IgD-negative memory B cell (primary cell): ENCODE measurements around the gene CAPN15. TPM values are rescaled to one million over a fixed set of nuclear protein-coding genes. Genes with fewer than 3 reads are reported as not detected.

Experiments
- H3K27ac Mint-ChIP-seq, 3 donors: one replicate each; pipeline ENCODE4 v1.8.0; 2020 to 2022; ENCODE audit warnings: mild to moderate bottlenecking in 3 of 3, mixed read lengths in 3 of 3, moderate library complexity in 1 of 3
- H3K27me3 Mint-ChIP-seq: one replicate; pipeline ENCODE4 v1.8.0; 2021; ENCODE audit warnings: mixed read lengths
- H3K36me3 Mint-ChIP-seq: one replicate; pipeline ENCODE4 v1.8.0; 2020; ENCODE audit warnings: mild to moderate bottlenecking, mixed read lengths
- H3K4me1 Mint-ChIP-seq, 3 donors: one replicate each; pipeline ENCODE4 v1.8.0; 2020 to 2022; ENCODE audit warnings: mixed read lengths in 3 of 3, mild to moderate bottlenecking in 1 of 3
- H3K4me3 Mint-ChIP-seq, 4 donors: one replicate each; pipeline ENCODE4 v1.8.0; 2020 to 2022; ENCODE audit warnings: mild to moderate bottlenecking in 4 of 4, mixed read lengths in 4 of 4, moderate library complexity in 3 of 4
- H3K9me3 Mint-ChIP-seq, 3 donors: one replicate each; pipeline ENCODE4 v1.8.0; 2020 to 2021; ENCODE audit warnings: mixed read lengths in 3 of 3, mild to moderate bottlenecking in 1 of 3
- polyA plus RNA-seq: library from polyadenylated mRNA; unstranded; fragments of 300-500 nt; fragmentation: Illumina TruSeq; gene quantifications from one replicate; pipeline ENCODE4 v1.2.3, GENCODE V29; 2021

The CAPN15 gene
- polyA plus RNA-seq, 1 donor from 2014 or later = 9.1 TPM

DNA sequence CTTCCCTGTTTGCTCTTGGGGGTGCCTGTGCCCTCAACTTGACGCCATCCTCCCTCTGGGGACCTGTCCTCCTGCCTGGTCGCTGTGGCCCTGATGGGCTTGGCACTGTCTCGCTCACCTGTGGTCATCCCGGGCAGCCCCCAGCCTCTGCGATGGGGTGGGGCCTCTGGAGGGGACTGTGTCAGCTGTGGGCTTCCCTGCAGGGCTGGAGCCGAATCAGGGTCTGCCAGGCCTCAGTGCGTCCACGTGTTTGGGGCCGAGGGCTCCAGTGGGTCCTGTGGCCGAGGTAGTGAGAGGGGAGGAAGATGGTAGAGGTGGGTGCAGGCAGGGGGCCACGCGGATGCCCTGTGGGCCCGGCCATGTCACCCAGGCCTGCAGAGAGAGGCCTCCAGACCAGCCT lies 50.3 kb downstream of the CAPN15 start:
- no peaks in the 10 kb centered on the region for H3K27me3 Mint-ChIP-seq
- no peaks in the 10 kb centered on the region for H3K36me3 Mint-ChIP-seq
- H3K9me3 Mint-ChIP-seq = no peaks in the 10 kb centered on the region
- no peak overlapping the region for H3K27ac Mint-ChIP-seq
- no peak overlapping the region for H3K4me3 Mint-ChIP-seq
- H3K4me1 Mint-ChIP-seq = peaks cover 0 to 3% (median 0%) of the 10 kb centered on the region in 3 donors

DNA sequence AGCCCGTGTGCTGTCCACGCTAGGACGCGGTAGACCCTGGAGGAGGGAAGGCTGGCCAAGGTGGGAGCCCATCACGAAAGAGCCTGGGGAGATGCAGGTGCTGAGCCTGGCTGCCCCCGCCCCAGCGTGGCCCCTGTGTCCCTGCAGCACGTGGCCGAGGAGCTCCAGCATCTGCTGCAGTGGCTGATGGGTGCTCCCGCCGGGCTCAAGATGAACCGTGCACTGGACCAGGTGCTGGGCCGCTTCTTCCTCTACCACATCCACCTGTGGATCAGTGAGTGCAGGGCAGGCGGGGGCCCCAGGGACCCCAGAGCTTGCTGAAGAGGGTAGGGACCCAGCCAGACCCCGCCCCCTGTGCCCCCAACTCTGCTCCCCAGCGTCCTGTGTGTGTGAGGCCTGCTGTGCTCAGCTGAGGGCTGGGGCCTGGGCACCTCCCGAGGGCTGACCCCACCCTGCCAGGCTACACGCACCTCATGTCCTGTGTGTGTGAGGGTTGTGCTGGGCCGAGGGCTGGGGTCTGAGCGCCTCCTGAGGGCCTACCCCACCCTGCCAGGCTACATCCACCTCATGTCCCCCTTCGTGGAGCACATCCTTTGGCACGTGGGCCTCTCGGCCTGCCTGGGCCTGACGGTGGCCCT lies 50.8 kb downstream of the CAPN15 start:
- Mint-ChIP-seq H3K27ac (no peak overlapping the region), H3K9me3 (no peaks in the 10 kb centered on the region), H3K27me3 (no peaks in the 10 kb centered on the region), H3K4me3 (peak overlapping the region in 1 of 4 donors; percentile 27), H3K4me1 (peaks cover 0 to 3% (median 0%) of the 10 kb centered on the region in 3 donors), H3K36me3 (no peaks in the 10 kb centered on the region)

DNA sequence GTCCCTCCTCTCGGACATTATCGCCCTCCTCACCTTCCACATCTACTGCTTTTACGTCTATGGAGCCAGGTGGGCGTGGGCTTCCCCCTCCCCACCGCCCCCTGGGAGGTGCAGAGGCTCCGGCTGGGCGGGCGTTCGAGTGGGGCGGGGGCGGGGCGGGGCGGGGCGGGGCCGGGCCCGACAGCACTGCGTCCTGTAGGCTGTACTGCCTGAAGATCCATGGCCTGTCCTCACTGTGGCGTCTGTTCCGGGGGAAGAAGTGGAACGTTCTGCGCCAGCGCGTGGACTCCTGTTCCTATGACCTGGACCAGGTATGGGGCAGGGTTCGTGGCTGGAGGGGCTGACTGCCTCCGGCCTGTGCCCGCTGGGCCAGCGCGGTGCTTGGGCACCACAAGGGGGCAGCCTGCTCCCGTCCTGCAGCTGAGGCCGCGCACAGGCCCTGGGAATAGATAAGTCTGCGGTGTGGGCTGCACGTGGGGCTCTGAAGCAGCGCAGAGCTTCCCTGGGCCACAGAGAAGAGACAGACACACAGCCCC lies 51.4 kb downstream of the CAPN15 start:
- Mint-ChIP-seq H3K27ac (peak overlapping the region in 1 of 3 donors; percentile 25), H3K4me1 (peaks cover 0 to 3% (median 0%) of the 10 kb centered on the region in 3 donors), H3K36me3 (no peaks in the 10 kb centered on the region), H3K27me3 (no peaks in the 10 kb centered on the region), H3K9me3 (no peaks in the 10 kb centered on the region), H3K4me3 (peak overlapping the region in 2 of 4 donors; percentile 30 to 45)

DNA sequence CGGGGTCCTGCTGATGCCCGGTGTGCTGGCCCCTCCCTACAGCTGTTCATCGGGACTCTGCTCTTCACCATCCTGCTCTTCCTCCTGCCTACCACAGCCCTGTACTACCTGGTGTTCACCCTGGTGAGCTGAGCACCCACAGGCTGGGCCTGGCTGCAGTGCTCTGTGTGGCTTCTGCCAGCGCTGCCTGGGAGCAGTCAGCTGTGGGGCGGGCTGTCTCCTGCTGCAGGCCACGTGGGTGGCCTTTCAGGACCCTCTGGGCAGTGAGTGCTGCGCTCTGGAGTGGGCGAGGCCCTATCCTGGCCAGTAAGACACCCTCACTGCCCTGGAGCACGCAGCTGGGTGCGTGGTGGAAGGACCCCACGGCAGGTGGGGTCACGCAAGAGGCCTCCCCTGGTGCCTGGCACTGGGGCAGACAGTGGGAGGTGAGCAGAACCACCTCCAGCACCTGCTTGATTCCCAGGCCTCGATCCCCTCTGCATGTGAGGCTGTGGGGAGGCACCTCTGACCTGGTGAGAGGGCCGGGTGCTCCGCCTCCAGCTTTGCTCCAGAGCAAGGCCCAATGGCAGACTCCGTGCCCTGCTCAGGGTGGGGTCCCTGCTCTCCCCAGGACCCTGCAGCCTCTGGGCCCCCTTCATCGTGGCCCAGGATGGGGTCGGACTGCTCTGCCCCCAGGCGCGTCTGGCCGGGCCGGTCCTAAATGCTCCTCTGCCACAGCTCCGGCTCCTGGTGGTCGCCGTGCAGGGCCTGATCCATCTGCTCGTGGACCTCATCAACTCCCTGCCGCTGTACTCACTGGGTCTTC lies 52.8 kb downstream of the CAPN15 start:
- Mint-ChIP-seq H3K9me3 (no peaks in the 10 kb centered on the region), H3K4me1 (peaks cover 0 to 3% (median 0%) of the 10 kb centered on the region in 3 donors), H3K27ac (no peak overlapping the region), H3K36me3 (no peaks in the 10 kb centered on the region), H3K27me3 (no peaks in the 10 kb centered on the region), H3K4me3 (no peak overlapping the region)

DNA sequence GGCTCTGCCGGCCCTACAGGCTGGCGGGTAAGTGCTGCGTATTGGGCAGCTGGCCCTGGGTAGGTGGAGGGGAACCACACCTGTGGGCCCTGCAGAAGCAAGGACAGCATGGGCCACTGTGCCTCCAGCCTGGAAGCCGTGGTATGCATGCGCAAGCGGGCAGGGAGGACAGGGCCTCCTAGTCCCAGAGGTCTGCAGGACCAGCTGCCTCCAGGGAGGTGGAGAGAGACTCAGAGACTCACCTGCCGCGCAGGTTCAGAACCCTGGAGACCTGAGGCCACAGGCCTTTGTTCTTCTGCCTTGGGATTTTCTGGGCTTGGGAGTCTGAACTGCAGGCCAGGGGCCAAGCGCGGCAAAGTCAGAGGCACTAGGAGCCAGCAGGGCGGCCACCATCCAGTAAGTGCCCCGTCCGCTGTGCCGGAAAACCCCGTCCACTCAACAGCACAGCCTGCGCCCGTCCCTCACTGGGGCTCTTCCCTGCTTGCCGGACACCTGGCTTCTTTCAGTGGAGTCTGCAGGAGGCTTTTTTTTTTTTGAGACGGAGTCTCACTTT lies 53.5 kb downstream of the CAPN15 start:
- Mint-ChIP-seq H3K9me3 (no peaks in the 10 kb centered on the region), H3K36me3 (no peaks in the 10 kb centered on the region)

DNA sequence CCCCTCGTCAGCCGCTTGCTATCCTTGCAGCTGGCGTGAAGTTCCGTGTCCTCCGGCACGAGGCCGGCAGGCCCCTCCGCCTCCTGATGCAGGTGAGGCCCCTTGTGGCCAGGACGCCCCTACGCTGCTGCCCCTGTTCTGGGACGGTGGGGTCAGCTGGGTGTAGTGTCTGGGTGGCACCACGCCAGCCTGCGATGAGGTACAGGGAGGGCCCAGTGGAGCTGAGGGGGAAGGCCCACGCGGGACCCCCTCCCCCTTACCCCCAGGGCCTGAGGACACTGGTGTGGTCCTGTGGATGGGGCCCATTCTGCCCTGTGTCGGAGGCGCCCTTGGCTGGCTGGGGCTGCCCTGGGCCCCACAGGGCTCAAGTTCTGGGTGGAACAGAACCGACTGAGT lies 54.7 kb downstream of the CAPN15 start:
- H3K4me1 Mint-ChIP-seq = peaks cover 0 to 3% (median 0%) of the 10 kb centered on the region in 3 donors
- H3K4me3 Mint-ChIP-seq = no peak overlapping the region
- H3K36me3 Mint-ChIP-seq = no peaks in the 10 kb centered on the region
- no peaks in the 10 kb centered on the region for H3K27me3 Mint-ChIP-seq
- H3K9me3 Mint-ChIP-seq = no peaks in the 10 kb centered on the region
- H3K27ac Mint-ChIP-seq = no peak overlapping the region

More for the DNA sequence above, 53.5 kb downstream of the CAPN15 start:
- no peak overlapping the region for H3K27ac Mint-ChIP-seq
- H3K4me1 Mint-ChIP-seq = peaks cover 0 to 3% (median 0%) of the 10 kb centered on the region in 3 donors
- H3K27me3 Mint-ChIP-seq = no peaks in the 10 kb centered on the region
- H3K4me3 Mint-ChIP-seq = no peak overlapping the region

DNA sequence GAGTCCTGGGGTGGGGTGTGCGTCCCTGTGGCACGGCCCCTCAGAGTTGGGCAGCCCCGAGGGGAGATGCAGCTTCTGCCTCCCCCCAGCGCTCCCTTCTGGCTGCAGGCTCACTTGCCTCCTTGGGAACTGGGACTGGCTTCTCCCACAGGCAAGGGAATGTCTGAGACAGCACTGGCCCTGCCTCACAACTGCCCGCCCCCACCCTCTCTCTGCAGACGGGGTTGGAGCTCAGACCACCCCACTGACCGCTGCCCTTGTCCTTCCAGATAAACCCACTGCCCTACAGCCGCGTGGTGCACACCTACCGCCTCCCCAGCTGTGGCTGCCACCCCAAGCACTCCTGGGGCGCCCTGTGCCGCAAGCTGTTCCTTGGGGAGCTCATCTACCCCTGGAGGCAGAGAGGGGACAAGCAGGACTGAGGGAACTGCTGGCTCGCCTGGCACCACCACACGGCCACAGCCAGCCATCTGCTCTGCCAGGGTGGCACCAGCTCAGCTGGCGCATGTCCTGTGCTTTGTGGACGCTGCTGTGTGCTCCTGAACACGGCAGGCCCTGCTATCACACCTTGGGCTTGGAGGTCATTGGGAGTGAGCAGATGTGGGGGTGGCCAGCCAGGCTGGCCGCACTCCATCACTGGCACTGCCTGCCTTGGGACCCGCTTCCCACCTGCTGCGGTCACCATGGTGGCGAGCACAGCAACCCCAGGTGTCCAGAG lies 55.3 kb downstream of the CAPN15 start:
- H3K27ac Mint-ChIP-seq = no peak overlapping the region

DNA sequence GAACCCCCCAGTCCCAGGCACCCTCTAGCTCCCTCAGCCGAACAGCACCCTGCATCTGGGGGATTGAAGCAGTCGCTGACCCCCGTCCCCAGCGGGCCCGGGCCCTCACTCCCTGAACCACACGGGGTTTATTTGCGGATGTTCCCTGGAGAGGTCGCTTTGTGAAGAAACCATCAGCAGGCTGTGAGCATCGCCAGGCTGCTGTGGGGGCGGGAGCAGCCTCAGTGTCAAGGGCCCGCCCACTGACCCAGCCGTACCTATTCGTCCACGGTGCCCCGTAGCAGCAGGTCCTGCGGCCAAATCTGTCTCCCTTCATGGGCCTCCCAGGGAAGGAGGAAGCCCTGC lies 55.9 kb downstream of the CAPN15 start:
- Mint-ChIP-seq H3K9me3 (no peaks in the 10 kb centered on the region), H3K27me3 (no peaks in the 10 kb centered on the region), H3K4me1 (peaks cover 0 to 5% (median 3%) of the 10 kb centered on the region in 3 donors), H3K36me3 (no peaks in the 10 kb centered on the region), H3K27ac (no peak overlapping the region), H3K4me3 (no peak overlapping the region)

More for the DNA sequence above, 55.3 kb downstream of the CAPN15 start:
- Mint-ChIP-seq H3K27me3 (no peaks in the 10 kb centered on the region), H3K36me3 (no peaks in the 10 kb centered on the region), H3K4me3 (peak overlapping the region in 1 of 4 donors; percentile 32), H3K9me3 (no peaks in the 10 kb centered on the region), H3K4me1 (peaks cover 0 to 3% (median 3%) of the 10 kb centered on the region in 3 donors)

DNA sequence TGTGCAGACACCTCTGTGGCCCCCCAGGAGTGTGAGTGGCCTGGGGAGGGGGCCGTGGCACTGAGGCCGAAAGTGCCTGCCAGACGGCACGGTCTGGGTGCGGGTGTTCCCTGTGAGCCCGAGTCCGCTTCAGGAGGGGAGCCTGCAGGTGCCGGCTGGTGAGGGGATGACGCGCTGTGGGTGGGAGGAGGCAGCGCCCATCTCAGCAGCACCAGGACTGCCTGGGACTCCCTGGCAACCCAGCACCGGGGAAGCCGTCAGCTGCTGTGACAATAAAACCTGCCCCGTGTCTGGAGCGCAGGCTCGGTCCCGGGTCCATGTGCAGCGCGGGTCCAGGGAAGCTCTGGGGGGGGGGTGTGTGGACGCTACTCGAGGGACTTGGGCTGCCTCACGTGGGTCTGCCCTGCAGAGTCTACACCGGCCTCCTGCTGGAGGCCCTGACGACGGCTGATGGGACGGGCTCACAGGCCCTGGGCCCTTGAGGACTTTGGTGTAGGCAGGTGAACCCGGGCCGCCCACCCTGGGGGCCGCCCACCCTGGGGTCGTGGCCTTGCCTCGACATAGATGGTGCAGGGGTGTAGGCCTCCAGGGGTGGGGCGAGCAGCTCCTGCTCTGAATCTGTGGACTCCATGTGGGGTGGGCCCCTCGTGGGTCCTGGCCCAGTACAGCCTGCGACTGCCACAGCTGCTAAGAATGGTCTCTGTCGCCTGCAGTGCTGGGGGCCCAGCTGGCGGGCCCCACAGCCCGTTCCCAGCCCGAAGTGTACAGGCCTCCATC lies 56.5 kb downstream of the CAPN15 start:
- Mint-ChIP-seq H3K36me3 (no peaks in the 10 kb centered on the region), H3K9me3 (no peaks in the 10 kb centered on the region), H3K27ac (no peak overlapping the region), H3K4me3 (no peak overlapping the region), H3K27me3 (no peaks in the 10 kb centered on the region), H3K4me1 (peaks cover 0 to 6% (median 3%) of the 10 kb centered on the region in 3 donors)

DNA sequence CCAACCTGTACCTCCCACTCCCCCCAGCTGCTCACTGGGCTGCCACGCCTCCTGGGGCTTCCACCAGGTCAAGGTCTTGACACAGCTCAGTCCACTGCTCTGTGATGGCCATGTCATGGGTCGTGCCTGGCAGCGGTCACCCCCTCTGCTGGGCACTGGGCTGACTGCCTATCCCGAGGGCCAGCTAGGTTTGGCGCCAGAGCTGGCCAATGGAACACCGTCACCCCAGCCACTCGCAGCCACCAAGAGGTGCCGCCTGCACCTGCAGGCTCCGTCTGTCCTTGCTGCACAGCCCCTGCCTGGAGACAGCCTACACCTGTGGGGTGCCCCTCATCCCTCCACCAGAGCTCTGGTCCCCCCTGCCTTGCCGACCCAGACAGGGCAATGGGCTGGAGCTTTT lies 57.8 kb downstream of the CAPN15 start:
- Mint-ChIP-seq H3K4me3 (peak overlapping the region in 1 of 4 donors; percentile 17), H3K27ac (peak overlapping the region in 2 of 3 donors; percentile 48 to 86), H3K9me3 (no peaks in the 10 kb centered on the region)

DNA sequence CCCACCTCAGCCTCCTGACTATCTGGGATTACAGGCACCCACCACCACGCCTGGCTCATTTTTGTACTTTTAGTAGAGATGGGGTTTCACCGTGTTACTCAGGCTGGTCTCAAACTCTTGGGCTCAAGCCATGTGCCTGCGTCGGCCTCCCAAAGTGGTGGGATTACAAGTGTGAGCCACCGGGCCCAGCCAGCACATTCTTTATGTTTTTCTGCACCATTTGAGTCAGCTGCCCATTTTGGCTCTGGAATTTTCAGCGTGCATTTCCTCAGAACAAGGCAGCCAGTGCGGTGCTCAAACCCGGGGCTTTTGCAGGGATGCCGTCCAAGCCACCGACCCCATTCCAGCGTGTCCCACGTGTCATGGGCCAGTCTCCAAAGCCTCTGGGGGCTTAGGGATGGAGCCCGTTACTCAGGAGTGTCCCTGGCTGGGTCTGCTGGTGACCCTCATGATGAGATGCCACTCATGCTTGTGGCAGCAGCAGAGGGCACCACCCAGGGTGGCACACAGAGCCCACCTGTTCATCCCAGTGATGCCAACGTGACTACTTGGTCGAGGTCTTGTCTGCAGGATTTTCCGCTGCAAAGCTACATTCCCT lies 58.6 kb downstream of the CAPN15 start:
- Mint-ChIP-seq H3K36me3 (no peaks in the 10 kb centered on the region), H3K4me3 (peak overlapping the region in 2 of 4 donors; percentile 17 to 43), H3K27me3 (no peaks in the 10 kb centered on the region), H3K9me3 (no peaks in the 10 kb centered on the region), H3K4me1 (peaks cover 0 to 9% (median 9%) of the 10 kb centered on the region in 3 donors), H3K27ac (peak overlapping the region in 2 of 3 donors; percentile 48 to 86)

More for the DNA sequence above, 57.8 kb downstream of the CAPN15 start:
- H3K4me1 Mint-ChIP-seq = peaks cover 0 to 4% (median 3%) of the 10 kb centered on the region in 3 donors
- no peaks in the 10 kb centered on the region for H3K36me3 Mint-ChIP-seq
- no peaks in the 10 kb centered on the region for H3K27me3 Mint-ChIP-seq

DNA sequence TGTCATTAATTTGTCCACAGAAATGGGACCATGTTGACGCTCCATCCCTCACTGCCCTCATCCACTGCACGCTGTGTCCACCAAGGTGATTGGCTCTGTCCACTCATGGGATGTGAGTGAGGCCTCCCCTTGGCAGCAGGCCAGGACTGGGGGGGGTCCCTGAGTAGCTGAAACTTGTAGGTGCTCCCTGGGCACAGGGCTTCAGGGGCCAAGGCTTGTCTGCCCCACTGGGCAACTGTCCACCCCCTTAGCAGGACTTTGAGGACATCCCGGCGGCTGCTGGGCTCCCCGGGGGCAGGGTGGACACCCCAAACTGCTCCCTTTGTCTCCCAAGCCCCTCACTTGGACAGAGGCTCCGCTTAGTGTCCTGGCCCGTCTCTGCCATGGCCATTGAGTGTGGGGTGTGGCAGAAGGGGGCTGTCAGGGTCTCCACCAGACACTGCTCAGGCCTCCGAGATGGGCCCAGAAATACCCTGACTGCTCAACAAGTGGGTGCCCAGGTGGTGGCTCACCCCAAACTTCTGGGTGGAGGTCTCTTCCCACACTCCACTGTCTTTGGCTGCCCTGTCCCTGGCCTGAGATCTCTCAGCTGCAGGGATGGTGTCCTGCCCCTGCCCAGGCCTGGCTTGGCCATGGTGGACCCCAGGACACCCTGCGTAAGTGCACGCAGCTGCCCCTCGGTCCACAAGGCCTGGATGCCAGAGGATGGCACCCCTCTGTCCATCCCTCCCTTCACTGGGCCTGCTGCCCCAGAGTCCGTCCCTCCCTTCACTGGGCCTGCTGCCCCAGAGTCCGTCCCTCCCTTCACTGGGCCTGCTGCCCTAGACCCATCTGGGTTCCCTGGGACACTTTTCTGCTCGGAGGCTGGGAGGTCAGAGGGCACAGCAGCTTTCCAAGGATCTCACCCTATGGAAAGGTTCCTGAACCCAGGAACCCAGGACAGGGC lies 59.4 kb downstream of the CAPN15 start:
- Mint-ChIP-seq H3K27ac (peak overlapping the region in 2 of 3 donors; percentile 72 to 90), H3K27me3 (no peaks in the 10 kb centered on the region), H3K4me1 (peaks cover 0 to 13% (median 11%) of the 10 kb centered on the region in 3 donors), H3K9me3 (no peaks in the 10 kb centered on the region), H3K36me3 (no peaks in the 10 kb centered on the region), H3K4me3 (peak overlapping the region; percentile 63 to 98 (median 84))

DNA sequence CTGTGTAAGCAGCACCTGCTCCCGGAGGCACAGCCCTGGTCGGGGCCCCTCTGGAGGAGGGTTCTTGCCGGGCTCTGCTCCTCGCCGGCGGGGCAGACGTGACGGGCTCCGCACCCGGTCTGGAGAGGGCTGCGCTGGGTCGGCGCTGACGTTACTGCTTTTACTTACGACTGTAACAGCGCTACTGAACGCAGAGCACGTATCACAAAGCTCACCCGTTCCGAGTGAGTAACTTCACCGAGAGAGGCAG lies 61.1 kb downstream of the CAPN15 start:
- Mint-ChIP-seq H3K9me3 (no peaks in the 10 kb centered on the region), H3K4me1 (peaks cover 4 to 23% (median 14%) of the 10 kb centered on the region in 3 donors), H3K27me3 (no peaks in the 10 kb centered on the region), H3K36me3 (no peaks in the 10 kb centered on the region), H3K4me3 (peak overlapping the region; percentile 88 to 98 (median 95)), H3K27ac (peak overlapping the region; percentile 90 to 98 (median 97))
